ENCODE data around the gene REEP6.

DNA sequence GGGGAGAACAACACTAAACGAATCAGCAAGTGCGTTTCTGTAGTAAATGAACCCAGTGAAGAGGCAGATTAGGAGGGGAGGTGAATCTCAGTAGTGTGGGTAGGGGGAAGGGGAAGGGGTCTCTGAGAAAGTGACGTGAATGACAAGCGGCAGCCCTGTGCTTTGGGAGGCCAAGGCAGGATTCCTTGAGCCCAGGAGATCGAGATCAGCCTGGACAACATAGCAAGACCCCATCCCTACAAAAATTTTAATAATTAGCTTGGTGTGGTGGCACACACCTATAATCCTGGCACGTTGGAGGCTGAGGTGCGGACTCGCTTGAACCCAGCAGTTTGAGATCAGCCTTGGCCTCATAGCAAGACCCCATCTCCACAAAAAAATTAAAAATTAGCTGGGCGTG is 41.0 kb downstream of the REEP6 start:
- TF ChIP-seq POLR2AphosphoS5 (IDR thresholded peaks at IDR 0.05; ENCODE audit: low read depth, low read length) (no peak), TCF7L2 (IDR thresholded peaks at IDR 0.05; ENCODE audit: low read depth, low read length) (no peak), SIN3A (IDR thresholded peaks at IDR 0.05; ENCODE audit: borderline replicate concordance, insufficient read depth, low read depth, low read length) (no peak)
- TF ChIP-seq, protein P1, sequence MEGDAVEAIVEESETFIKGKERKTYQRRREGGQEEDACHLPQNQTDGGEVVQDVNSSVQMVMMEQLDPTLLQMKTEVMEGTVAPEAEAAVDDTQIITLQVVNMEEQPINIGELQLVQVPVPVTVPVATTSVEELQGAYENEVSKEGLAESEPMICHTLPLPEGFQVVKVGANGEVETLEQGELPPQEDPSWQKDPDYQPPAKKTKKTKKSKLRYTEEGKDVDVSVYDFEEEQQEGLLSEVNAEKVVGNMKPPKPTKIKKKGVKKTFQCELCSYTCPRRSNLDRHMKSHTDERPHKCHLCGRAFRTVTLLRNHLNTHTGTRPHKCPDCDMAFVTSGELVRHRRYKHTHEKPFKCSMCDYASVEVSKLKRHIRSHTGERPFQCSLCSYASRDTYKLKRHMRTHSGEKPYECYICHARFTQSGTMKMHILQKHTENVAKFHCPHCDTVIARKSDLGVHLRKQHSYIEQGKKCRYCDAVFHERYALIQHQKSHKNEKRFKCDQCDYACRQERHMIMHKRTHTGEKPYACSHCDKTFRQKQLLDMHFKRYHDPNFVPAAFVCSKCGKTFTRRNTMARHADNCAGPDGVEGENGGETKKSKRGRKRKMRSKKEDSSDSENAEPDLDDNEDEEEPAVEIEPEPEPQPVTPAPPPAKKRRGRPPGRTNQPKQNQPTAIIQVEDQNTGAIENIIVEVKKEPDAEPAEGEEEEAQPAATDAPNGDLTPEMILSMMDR (IDR thresholded peaks at IDR 0.05), result no peak
- TF ChIP-seq, protein P2, sequence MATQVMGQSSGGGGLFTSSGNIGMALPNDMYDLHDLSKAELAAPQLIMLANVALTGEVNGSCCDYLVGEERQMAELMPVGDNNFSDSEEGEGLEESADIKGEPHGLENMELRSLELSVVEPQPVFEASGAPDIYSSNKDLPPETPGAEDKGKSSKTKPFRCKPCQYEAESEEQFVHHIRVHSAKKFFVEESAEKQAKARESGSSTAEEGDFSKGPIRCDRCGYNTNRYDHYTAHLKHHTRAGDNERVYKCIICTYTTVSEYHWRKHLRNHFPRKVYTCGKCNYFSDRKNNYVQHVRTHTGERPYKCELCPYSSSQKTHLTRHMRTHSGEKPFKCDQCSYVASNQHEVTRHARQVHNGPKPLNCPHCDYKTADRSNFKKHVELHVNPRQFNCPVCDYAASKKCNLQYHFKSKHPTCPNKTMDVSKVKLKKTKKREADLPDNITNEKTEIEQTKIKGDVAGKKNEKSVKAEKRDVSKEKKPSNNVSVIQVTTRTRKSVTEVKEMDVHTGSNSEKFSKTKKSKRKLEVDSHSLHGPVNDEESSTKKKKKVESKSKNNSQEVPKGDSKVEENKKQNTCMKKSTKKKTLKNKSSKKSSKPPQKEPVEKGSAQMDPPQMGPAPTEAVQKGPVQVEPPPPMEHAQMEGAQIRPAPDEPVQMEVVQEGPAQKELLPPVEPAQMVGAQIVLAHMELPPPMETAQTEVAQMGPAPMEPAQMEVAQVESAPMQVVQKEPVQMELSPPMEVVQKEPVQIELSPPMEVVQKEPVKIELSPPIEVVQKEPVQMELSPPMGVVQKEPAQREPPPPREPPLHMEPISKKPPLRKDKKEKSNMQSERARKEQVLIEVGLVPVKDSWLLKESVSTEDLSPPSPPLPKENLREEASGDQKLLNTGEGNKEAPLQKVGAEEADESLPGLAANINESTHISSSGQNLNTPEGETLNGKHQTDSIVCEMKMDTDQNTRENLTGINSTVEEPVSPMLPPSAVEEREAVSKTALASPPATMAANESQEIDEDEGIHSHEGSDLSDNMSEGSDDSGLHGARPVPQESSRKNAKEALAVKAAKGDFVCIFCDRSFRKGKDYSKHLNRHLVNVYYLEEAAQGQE (IDR thresholded peaks at IDR 0.05; ENCODE audit: insufficient read depth in 1 of 2, low read depth in 2 of 2, low read length in 1 of 2), result no peak

All from Panc1 (cell line).